ENCODE measurements around the gene HOXC13.

The HOXC13 gene

DNA sequence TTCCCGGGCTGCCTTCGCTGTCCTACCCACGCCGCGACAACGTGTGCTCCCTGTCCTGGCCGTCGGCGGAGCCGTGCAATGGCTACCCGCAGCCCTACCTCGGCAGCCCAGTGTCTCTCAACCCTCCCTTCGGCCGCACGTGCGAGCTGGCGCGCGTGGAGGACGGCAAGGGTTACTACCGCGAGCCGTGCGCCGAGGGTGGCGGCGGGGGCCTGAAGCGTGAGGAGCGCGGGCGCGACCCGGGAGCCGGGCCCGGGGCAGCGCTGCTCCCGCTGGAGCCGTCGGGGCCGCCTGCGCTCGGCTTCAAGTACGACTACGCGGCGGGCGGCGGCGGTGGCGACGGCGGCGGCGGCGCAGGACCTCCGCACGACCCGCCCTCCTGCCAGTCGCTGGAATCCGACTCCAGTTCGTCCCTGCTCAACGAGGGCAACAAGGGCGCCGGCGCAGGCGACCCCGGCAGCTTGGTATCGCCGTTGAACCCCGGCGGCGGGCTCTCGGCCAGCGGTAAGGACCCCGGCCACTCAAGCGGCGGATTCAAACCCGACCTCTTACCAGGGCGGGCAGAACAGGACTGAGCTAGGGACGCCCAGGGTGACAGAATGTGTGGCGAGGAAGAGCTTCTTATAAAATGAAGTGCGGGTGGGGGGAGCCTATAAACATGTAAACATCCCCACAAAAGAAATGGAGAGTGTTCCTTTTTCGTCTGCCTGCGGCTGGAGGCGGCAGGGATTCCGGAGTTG lies 16.6 kb downstream of the HOXC13 start:
- H3K4me3 ChIP-seq (replicated peaks in 1 of 2; ENCODE audit: low read depth in 2 of 2, low read length in 2 of 2) = no peak overlapping the region
- TF ChIP-seq, protein P1, sequence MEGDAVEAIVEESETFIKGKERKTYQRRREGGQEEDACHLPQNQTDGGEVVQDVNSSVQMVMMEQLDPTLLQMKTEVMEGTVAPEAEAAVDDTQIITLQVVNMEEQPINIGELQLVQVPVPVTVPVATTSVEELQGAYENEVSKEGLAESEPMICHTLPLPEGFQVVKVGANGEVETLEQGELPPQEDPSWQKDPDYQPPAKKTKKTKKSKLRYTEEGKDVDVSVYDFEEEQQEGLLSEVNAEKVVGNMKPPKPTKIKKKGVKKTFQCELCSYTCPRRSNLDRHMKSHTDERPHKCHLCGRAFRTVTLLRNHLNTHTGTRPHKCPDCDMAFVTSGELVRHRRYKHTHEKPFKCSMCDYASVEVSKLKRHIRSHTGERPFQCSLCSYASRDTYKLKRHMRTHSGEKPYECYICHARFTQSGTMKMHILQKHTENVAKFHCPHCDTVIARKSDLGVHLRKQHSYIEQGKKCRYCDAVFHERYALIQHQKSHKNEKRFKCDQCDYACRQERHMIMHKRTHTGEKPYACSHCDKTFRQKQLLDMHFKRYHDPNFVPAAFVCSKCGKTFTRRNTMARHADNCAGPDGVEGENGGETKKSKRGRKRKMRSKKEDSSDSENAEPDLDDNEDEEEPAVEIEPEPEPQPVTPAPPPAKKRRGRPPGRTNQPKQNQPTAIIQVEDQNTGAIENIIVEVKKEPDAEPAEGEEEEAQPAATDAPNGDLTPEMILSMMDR (IDR thresholded peaks at IDR 0.05; ENCODE audit: low read depth, low read length) = no peak
- no peak for DNase-seq (ENCODE audit: low read depth in 2 of 2)

GRCh38 chr12:53955776-53956250 lies 17.2 kb downstream of the HOXC13 start:
- H3K4me3 ChIP-seq (replicated peaks in 1 of 2; ENCODE audit: low read depth in 2 of 2, low read length in 2 of 2) = no peak overlapping the region
- TF ChIP-seq, protein P1 (IDR thresholded peaks at IDR 0.05; ENCODE audit: low read depth, low read length) = no peak
- DNase-seq (ENCODE audit: low read depth in 2 of 2) = no peak

DNA sequence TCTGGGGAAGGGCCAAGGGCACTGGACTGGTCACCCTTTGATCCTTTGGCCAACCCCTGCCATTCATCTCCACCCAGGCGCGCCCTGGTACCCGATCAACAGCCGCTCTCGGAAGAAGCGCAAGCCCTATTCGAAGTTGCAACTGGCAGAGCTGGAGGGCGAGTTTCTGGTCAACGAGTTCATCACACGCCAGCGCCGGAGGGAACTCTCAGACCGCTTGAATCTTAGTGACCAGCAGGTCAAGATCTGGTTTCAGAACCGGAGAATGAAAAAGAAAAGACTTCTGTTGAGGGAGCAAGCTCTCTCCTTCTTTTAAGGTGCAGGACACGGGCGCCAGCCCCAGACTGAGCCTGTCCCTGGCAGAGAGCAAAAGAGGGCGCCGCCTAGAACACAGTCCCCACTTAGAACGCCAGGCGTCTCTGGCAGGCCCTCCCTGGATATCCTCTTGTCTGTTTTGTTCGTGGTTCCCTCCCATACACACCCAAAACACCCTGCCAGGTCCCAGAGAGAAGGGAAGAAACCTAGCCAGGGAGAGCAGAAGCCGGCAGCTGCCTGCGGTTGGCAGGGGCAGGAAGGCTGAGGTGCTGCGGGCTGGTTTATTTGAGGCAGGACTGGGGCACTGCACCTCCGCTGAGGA lies 17.7 kb downstream of the HOXC13 start:
- DNase-seq (ENCODE audit: low read depth in 2 of 2) = no peak
- no peak overlapping the region for H3K4me3 ChIP-seq (replicated peaks in 1 of 2; ENCODE audit: low read depth in 2 of 2, low read length in 2 of 2)
- TF ChIP-seq, protein P1 (IDR thresholded peaks at IDR 0.05; ENCODE audit: low read depth, low read length) = no peak

- H3K4me3 ChIP-seq (replicated peaks in 1 of 2; ENCODE audit: low read depth in 2 of 2, low read length in 2 of 2) = no peak overlapping the region
- no peak for DNase-seq (ENCODE audit: low read depth in 2 of 2)
- TF ChIP-seq, protein P1 (IDR thresholded peaks at IDR 0.05; ENCODE audit: low read depth, low read length) = no peak
Measured at GRCh38 chr12:53956914-53957536, 18.4 kb downstream of the HOXC13 start.

DNA sequence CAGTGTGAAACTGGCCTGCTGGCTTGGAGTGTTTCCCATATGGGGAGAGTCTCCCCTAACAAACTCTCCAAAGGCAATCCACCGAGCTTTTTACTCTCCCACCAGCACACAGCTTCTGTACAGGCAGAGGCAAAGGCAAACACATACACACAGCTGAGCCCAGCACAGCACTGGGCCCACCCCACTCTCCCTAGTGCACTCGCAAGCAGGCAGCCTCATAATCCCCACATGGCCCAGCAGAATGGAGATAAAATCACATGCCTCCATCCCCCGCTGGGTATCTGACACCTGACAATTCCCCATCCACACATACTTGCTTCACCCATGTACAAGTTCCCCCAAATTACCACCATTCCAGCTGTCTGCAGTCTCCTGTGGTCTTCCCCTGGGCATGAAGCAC lies 19.5 kb downstream of the HOXC13 start:
- DNase-seq (ENCODE audit: low read depth in 2 of 2) = no peak
- H3K4me3 ChIP-seq (replicated peaks in 1 of 2; ENCODE audit: low read depth in 2 of 2, low read length in 2 of 2) = no peak overlapping the region
- TF ChIP-seq, protein P1 (IDR thresholded peaks at IDR 0.05; ENCODE audit: low read depth, low read length) = no peak

GRCh38 chr12:53959314-53959713 lies 20.7 kb downstream of the HOXC13 start:
- TF ChIP-seq, protein P1 (IDR thresholded peaks at IDR 0.05; ENCODE audit: low read depth, low read length) = no peak
- no peak overlapping the region for H3K4me3 ChIP-seq (replicated peaks in 1 of 2; ENCODE audit: low read depth in 2 of 2, low read length in 2 of 2)
- no peak for DNase-seq (ENCODE audit: low read depth in 2 of 2)
